HuH-7.5 (cell line): ENCODE data around the gene SNIP1.
"Not testable (repeated sequence)": the region's sequence is repeated elsewhere in the genome, so short reads cannot be mapped to it uniquely, and the experiment has no call there.

Experiments
- DNase-seq: peaks from one replicate; pipeline ENCODE4 v3.0.0; 2011; ENCODE audit warnings: low spot score

Gene SNIP1

GRCh38 chr1:37513795-37514349 is 40.2 kb downstream of the SNIP1 start:
- peak; percentile 33 for DNase-seq

GRCh38 chr1:37509181-37509580 is 44.9 kb downstream of the SNIP1 start:
- no peak for DNase-seq

DNA sequence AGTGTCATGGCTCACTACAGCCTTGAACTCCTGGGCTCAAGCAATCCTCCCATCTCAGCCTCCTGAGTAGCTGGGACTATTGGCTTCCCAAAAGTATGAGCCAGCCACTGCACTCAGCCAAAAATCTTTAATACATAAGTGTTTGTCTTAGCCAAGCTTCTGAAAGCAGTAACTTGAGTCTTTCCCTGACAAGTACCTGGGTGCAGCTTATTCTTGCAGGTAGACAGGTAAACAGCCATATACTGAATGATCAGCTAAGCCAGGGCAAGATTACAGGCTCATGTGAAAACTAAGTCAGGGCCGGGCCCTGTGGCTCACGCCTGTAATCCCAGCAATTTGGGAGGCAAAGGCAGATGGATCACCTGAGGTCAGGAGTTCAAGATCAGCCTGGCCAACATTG is 47.4 kb downstream of the SNIP1 start:
- DNase-seq = no peak

GRCh38 chr1:37502791-37503190 is 51.3 kb downstream of the SNIP1 start:
- not testable (repeated sequence) for DNase-seq

GRCh38 chr1:37502104-37502503 is 52.0 kb downstream of the SNIP1 start:
- no peak for DNase-seq

- DNase-seq = no peak
Observed at GRCh38 chr1:37501661-37502060, 52.4 kb downstream of the SNIP1 start.

DNA sequence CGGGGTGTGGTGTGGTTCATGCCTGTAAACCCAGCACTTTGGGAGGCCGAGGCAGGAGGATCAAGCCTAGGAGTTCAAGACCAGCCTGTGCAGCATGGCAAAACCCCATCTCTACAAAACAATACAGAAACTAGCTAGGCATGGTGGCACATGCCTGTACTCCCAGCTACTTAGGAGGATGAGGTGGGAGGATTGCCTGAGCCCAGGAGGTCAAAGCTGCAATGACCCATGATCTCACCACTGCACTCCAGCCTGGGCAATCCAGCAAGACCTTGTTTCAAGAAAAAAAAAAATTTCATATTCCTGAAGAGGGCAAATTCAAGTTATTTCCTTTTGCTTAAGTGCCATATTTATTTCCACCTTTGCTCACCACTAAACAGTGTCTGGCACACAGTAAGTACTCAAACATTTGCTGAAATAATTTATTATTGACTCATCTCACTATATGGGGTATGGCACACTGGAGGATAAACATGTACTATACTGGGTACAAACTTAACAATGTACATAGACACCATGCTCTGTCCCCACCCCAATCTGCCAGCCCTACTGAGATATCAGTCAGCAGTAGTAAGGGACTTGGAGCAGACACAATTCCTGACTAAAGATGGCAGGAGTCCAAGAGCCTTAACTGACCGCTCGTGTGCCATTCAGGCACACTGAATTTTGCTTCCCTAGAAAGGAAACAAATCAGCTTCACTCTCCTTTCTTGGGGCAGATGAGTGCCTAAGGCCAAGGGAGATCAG is 55.0 kb downstream of the SNIP1 start:
- no peak for DNase-seq

DNA sequence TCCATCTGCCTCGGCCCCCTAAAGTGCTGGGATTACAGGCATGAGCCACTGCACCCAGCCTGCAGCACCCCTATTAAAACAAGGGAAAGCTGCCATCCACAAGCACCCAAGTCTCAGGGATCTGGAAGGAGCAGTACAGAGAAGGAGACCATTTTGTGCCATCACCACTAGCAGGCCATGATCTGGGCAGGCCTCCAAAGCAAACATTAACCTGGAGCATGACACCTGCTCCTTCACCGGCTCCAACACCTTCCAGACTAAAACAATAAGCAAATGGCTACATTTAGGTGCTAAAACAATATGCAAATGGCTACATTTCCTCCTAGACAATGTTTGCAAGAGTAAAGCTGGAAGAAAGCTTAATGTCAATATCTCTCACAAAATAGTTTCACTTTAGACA is 56.3 kb downstream of the SNIP1 start:
- DNase-seq = no peak

DNA sequence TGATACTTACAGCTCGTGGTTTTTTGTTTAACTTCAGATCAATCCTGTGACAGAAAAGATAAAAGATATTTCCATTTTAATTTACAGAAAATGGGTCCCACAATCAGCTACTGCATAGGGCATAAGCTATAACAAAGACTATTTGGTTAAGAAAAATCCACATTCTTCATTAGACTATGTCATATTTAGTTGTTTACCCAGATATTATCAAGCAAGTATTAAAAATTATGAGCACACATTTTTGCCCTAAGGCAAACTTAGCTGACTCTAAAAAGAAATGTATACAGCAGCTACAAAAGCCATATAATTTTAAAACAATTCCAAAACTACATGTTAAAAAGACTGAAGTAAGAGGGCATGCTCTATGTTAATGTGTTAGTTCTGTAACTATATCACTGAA is 58.2 kb downstream of the SNIP1 start:
- DNase-seq = no peak

GRCh38 chr1:37493336-37494098 is 60.6 kb downstream of the SNIP1 start:
- no peak for DNase-seq

DNA sequence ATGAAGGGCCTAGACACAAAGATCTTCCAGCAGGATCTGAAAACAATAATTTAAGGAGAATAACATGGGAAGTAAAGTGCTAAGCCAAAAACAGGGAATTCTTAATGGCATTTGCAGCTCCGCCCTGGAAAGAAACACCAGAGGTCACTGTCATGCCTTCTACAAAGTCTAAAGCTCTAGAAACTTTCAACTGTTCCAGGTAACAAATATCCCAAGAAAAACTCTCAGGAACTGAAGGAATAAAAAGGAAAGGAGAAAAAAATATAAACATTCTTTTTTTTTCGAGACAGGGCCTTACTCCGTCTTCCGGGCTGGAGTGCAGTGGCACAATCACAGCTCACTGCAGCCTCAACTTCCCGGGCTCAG is 66.5 kb downstream of the SNIP1 start:
- DNase-seq = no peak

GRCh38 chr1:37486680-37487618 is 67.1 kb downstream of the SNIP1 start:
- peak; percentile 71 for DNase-seq

GRCh38 chr1:37485902-37486679 is 68.0 kb downstream of the SNIP1 start:
- no peak for DNase-seq
